ENCODE data around the gene INCA1.

The INCA1 gene, protein sequence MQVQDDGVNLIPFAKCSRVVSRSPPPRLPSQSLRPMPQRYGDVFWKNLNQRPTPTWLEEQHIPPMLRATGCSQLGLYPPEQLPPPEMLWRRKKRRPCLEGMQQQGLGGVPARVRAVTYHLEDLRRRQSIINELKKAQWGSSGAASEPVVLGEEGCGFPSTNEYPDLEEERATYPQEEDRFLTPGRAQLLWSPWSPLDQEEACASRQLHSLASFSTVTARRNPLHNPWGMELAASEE

DNA sequence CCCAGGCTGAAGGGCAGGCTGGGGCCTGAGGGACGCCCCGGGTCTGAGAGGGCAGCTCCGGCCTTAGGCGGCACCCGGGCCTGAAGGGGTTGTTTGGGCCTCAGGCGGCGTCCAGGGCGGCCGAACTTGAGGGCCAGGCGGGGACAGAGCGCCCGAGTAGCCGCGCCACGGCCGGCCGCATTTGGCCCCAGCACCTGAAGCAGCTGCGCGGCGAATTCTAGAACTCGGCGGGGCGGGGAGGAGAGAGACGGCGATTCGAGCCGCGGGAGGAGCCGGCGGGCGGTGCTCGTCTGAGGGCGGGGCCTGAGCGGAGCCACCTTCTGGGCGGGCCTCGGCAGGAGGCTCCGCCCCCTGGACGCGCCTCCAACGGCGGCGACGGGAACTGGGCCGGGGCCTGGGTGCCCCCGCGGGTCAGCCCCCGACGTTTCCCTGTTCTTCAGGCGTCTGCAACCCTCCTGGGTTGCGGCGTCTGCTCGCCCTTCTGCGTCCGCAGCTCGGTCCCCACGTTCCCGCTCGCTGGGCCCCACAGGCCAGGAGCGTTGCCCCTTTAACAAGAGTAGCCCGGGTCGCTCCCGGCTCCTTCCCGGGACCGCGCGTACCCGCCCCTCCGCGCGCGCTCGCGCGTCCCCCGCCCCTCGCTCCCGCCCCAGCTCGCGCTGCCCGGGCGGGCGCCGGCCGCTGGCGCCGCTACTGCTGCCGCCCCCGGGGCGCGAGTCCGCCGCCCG is at the start of gene INCA1, which contains the start of gene KIF1C:
INCA1 (minus strand) TSS at position 221 of the 725 bp plus-strand sequence. CDS start 3,085 bp downstream, outside the sequence.
KIF1C (plus strand) TSS at position 649 of the 725 bp plus-strand sequence. CDS start 2,297 bp downstream, outside the sequence.
- TF ChIP-seq GATA2 (IDR thresholded peaks at IDR 0.05; ENCODE audit: low read depth, low read length) (no peak), GATA3 (IDR thresholded peaks at IDR 0.05; ENCODE audit: low read depth, low read length) (no peak)

DNA sequence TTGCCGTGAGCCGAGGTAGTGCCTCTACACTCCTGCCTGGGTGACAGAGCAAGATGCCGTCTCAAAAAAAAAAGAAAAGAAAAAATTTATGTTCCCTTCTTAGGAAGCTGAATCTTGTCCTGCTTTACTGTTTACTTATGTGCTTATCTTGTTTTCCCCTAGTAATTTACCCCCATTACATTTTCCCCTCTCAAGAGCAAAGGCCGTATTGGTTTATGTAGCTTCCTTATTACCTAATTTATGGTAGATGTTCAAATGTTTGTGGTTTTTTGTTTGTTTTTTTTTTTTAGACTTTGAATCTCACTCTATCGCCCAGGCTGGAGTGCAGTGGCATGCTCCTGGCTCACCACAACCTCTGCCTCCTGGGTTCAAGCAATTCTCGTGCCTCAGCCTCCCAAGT is 48.2 kb upstream of the INCA1 start:
- TF ChIP-seq GATA3 (IDR thresholded peaks at IDR 0.05; ENCODE audit: low read depth, low read length) (no peak), GATA2 (IDR thresholded peaks at IDR 0.05; ENCODE audit: low read depth, low read length) (no peak)

DNA sequence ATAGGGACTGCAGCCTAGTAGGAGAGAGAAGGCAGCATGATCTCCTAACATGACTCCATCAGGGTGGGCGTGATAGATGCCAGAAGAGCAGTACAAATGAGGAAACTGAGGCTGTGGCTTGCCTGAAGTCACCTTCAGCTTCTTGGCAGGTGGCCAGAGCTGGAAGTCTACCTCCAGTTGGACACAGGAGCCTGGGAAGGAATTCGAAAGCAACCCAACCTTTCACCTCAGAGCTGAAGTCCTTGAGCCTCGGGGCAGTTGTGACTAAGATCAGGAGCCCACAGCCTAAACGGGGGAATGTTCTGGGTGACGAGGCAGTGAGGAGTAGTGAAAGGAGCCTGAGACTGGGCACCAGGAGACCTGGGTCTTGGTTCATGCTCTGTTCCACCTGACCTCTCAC is 47.3 kb upstream of the INCA1 start:
- TF ChIP-seq GATA3 (IDR thresholded peaks at IDR 0.05; ENCODE audit: low read depth, low read length) (no peak), GATA2 (IDR thresholded peaks at IDR 0.05; ENCODE audit: low read depth, low read length) (no peak)

DNA sequence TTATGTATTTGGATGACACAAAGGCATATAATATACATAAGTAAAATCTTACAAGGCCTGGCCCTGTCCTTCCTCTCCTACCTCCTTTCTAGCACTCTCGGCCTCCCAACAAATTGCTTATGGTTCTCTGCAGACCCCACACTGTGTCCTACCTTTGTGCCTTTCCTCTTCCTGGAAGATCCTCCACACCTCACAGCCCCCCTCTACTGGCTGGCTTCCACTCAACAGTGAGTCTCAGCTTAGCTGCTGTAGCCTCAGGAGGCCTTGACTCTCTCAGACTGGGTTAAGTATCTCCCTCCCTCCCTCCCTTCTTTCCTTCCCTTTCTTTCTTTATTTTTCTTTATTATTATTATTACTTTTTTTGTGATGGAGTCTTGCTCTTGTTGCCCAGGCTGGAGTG is 46.2 kb upstream of the INCA1 start:
- no peak for TF ChIP-seq GATA3 (IDR thresholded peaks at IDR 0.05; ENCODE audit: low read depth, low read length)
- TF ChIP-seq GATA2 (IDR thresholded peaks at IDR 0.05; ENCODE audit: low read depth, low read length), result no peak

DNA sequence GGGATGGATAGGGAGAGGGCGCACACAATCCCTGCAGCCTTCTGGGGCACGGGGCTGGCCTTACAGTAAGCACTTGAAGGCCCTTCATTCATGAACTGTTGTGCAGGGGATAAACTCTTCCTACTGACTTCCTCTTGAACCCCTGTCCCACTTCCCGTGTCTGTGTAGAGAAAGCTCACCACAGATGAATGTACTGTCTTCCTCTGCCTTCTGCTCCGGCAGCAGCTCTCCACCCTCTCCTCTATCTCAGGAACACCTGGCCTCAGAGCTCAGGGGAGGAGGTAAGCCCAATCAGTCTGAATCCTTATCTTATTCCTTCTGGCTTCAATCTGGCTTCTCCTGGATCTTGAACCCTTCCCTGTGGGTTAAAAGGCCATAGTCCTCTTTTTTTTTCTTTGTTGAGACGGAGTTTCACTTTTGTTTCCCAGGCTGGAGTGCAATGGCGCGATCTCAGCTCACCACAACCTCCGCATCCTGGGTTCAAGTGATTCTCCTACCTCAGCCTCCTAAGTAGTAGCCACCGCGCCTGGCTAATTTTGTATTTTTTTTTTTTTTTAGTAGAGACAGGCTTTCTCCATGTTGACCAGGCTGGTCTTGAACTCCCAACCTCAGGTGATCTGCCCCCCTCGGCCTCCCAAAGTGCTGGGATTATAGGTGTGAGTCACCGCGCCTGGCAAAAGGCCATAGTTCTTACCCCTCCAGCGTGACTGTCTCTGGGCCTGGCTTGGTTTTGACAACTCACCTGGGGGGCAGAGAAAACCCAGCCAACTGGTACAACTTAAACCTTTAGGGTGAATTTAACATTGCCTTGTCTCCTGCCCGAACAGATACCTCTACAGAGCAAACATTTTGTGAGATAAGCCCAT is 45.1 kb upstream of the INCA1 start:
- TF ChIP-seq GATA2 (IDR thresholded peaks at IDR 0.05; ENCODE audit: low read depth, low read length) (no peak), GATA3 (IDR thresholded peaks at IDR 0.05; ENCODE audit: low read depth, low read length) (no peak)

DNA sequence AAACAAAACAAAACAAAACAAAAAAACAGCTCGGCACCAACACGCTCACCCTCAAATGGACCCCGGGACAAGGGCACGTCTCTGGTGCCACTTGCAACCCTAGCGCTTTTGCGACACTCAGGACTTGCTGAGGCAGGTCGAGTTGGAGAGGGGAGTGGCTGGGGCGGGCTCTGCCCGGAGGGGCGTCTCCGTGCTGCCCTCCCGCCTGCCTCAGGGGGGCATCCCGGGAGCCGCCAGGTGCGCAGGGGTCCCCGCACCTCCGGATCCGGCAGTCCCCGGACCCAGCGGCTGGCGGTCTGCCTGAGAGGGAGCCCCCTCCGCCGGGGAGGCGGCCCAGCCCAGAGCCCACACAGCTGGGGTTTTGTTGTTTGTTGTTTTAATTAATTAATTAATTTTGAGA is 38.0 kb upstream of the INCA1 start, which contains the start of gene SLC52A1:
SLC52A1 (minus strand) TSS at position 112 of the 400 bp plus-strand sequence. CDS start 820 bp downstream, outside the sequence.
- TF ChIP-seq GATA2 (IDR thresholded peaks at IDR 0.05; ENCODE audit: low read depth, low read length) (no peak), GATA3 (IDR thresholded peaks at IDR 0.05; ENCODE audit: low read depth, low read length) (no peak)

DNA sequence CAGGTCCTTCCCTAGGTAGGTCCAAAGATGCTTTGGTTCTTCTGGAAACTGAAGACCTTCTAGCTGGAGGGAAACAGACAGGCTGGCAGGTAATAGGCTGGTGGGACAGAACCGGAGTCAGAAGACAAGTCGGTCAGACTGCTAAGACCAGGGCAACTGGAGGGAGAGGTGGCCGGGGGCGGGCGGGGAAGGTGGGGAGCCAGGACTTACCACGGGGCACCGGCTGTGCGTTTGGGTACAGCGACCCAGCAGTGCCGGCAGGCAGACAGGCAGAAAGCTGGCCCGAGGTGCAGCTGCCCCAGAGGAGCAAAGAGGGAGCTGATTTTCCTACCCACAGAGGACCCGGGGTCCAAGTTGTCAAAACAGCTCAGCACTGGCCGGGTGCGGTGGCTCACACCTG is 37.3 kb upstream of the INCA1 start:
- TF ChIP-seq GATA2 (IDR thresholded peaks at IDR 0.05; ENCODE audit: low read depth, low read length) (no peak), GATA3 (IDR thresholded peaks at IDR 0.05; ENCODE audit: low read depth, low read length) (no peak)

DNA sequence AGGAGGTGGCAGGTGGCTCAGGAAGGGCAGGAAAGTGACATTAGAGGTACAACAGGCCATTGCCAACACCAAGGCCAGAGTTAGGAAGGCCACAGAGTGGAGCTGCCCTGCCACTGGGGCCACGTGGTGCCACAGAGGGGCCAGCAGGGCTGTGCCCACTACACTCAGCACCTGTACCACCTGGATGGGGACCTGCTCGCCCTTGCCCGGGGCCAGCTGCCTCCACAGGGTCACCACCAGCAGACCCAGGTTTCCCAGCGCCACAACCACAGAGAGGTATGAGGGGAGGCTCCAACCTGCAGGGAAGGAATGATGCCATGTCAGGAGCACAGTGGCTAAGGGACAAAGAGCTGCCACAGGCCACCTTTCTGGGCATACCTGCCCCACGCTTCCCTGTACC is 36.7 kb upstream of the INCA1 start:
- TF ChIP-seq GATA2 (IDR thresholded peaks at IDR 0.05; ENCODE audit: low read depth, low read length) (no peak), GATA3 (IDR thresholded peaks at IDR 0.05; ENCODE audit: low read depth, low read length) (no peak)

DNA sequence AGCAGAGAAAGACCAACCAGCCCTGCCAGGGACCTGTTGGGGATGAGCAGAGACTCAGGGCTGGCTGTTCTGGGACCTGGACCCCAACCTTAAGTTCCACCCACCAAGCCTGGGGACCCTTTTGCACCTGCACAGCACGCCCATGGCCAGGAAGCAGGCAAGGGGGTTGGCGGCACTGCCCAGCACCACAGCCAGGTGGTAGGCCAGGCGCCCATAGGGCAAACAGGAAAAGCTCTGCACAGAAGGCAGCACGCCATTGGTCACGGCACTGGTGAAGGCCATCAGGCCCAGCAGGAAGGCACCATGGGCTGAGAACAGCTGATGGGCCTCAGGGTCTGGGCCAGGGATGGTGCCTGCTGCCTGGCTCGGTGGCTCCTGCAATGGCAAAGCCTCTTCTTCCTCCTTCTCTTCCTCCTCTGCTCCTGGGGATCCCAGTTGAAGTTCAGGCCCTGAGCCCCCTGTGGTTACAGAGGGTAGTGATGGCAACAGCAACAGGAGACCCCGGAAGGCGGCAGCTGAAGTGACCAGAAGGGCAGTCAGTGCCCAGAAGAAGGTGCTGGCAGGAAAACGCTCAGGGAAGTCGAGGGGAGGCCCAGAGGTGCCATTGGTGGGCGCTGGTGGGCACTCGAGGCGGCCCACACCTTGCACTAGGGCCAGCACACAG is 36.2 kb upstream of the INCA1 start:
- TF ChIP-seq GATA3 (IDR thresholded peaks at IDR 0.05; ENCODE audit: low read depth, low read length), result no peak
- TF ChIP-seq GATA2 (IDR thresholded peaks at IDR 0.05; ENCODE audit: low read depth, low read length), result no peak

DNA sequence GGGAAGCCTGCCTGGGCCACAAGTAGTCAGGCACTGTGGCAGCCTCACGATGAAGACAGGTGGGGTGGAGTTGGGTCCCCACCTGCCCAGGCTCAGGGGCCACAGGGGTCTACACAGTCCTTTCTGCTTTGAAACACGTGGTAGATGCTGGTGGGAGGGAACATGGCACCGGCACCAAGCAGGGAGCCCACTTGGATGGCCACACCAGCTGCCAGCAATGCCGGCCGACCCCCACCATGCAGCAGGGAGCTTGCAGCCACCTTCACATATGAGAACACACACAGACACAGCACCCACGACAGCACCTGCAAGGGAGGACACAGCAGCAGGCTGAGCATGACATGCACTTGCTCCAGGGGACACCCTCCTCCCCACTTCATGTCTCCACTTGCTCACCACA is 35.5 kb upstream of the INCA1 start:
- TF ChIP-seq GATA3 (IDR thresholded peaks at IDR 0.05; ENCODE audit: low read depth, low read length), result no peak
- no peak for TF ChIP-seq GATA2 (IDR thresholded peaks at IDR 0.05; ENCODE audit: low read depth, low read length)

DNA sequence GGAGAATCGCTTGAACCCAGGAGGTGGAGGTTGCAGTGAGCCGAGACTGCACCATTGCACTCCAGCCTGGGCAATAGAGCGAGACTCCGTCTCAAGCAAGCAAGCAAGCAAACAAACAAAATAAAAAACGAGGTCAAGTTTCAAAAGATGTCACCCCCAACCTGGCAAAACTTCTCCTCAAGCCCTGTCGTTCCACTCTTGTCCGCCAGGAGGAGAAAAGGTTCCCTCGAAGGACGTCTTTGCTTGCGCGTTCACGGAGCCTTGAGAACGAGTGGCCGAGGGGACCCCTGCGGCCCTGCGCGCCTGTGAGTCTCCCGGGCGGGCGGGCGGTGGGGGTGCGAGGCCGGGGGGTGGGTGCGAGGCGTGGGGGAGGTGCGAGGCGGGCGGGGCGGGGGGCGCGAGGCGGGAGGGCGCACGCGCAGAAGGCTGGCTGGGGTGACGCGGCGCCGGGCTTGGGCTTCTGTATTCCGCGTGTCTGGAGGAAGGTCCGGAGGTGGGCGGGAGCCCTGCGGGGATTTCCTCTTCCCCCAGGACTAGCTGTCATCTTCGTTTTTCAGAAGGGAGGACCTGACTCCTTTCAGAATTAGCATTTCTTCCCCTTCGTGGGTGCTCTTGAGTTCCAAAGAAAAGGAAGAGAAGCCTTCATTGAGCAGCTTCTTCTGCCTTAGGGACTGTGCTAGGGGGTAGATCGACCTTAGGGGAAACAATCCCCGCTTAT is 34.2 kb upstream of the INCA1 start:
- TF ChIP-seq GATA3 (IDR thresholded peaks at IDR 0.05; ENCODE audit: low read depth, low read length), result no peak
- TF ChIP-seq GATA2 (IDR thresholded peaks at IDR 0.05; ENCODE audit: low read depth, low read length), result no peak

DNA sequence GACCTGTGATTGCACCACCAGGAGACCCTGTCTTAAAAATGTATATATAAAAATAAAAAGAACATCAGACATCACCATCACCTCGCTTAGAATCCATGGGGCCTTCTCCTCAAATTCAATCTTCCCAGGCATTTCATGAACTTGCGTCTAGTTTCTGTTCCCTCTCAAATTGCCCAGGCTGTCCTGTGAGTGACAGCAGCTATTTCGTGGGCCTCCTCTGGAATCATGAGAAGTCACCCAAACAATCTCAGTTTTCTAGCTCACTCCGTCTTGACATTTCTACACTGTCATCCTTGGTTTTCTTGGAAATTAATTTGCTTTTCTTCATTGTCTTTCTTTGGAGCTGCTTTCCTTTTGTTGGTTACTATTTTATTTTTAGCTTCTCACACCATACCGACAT is 30.6 kb upstream of the INCA1 start:
- TF ChIP-seq GATA3 (IDR thresholded peaks at IDR 0.05; ENCODE audit: low read depth, low read length) (no peak), GATA2 (IDR thresholded peaks at IDR 0.05; ENCODE audit: low read depth, low read length) (no peak)

DNA sequence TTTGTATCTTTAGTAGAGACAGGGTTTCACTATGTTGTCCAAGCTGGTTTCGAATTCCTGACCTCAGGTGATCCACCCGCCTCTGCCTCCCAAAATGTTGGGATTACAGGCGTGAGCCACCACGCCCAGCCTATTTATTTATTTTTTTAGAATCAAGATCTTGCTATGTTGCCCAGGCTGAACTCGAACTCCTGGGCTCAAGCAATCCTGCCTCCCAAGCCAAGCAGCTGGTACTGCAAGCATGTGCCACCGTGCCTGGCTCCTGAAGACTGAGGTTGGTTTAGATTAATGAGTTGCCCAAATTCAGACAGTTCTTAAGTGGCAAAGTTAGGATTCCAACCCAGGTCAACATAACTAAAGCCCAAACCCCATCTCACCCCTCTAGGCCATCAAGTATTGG is 30.0 kb upstream of the INCA1 start:
- TF ChIP-seq GATA2 (IDR thresholded peaks at IDR 0.05; ENCODE audit: low read depth, low read length) (no peak), GATA3 (IDR thresholded peaks at IDR 0.05; ENCODE audit: low read depth, low read length) (no peak)

Data from SH-SY5Y (cell line).